GM19395 (cell line): Measurements from ENCODE around the gene CYP2R1.

ENCODE experiments used
- ATAC-seq: cut with Tn5 transposase; IDR thresholded peaks from one replicate; pipeline ENCODE4 v1.9.1; 2021; ENCODE audit warnings: mild to moderate bottlenecking, moderate library complexity; ENCODE audit not compliant: unreplicated experiment

Gene CYP2R1, protein sequence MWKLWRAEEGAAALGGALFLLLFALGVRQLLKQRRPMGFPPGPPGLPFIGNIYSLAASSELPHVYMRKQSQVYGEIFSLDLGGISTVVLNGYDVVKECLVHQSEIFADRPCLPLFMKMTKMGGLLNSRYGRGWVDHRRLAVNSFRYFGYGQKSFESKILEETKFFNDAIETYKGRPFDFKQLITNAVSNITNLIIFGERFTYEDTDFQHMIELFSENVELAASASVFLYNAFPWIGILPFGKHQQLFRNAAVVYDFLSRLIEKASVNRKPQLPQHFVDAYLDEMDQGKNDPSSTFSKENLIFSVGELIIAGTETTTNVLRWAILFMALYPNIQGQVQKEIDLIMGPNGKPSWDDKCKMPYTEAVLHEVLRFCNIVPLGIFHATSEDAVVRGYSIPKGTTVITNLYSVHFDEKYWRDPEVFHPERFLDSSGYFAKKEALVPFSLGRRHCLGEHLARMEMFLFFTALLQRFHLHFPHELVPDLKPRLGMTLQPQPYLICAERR

DNA sequence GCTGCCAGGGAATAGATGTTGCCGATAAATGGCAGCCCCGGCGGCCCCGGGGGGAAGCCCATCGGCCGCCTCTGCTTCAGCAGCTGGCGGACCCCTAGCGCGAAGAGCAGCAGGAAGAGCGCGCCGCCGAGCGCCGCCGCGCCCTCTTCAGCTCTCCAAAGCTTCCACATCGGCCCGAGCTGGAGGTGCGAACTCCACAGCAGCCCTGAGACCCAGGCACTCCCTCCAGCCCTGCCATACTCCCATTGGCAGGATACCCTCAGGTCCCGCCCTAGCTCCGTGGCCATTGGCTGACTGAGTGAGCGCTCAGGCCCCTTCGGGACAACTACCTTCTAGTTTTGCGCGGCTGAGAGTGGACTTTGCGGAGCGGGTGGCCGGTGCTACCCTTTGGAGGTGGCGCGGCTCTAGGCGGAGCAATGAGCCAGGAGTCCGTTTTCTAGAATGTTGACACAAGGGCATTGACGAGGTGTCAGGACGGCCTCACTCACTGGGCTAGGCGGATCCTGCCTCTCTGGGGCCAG is at the start of gene CYP2R1:
TSS of gene CYP2R1 (minus strand) at position 196 of the 521 bp plus-strand sequence. CDS start at position 170, 26 bp downstream.
- peak; percentile 96 for ATAC-seq

DNA sequence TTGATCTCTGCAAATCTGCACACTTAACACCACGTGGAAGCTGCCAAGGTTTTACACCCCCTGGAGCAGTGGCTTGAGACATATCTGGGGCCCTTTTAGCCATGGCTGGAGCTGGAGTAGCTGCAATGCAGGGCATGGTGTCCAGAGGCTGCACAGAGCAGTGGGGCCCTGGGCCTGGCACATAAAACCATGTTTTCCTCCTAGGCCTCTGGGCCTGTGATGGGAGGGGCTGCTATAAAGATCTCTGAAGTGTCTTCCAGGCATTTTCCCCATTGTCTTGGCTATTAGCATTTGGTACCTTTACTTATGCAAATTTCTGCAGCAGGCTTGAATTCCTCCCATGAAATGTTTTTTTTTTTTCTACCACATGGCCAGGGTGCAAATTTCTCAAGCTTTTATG is 46.9 kb upstream of the CYP2R1 start:
- ATAC-seq, result no peak

DNA sequence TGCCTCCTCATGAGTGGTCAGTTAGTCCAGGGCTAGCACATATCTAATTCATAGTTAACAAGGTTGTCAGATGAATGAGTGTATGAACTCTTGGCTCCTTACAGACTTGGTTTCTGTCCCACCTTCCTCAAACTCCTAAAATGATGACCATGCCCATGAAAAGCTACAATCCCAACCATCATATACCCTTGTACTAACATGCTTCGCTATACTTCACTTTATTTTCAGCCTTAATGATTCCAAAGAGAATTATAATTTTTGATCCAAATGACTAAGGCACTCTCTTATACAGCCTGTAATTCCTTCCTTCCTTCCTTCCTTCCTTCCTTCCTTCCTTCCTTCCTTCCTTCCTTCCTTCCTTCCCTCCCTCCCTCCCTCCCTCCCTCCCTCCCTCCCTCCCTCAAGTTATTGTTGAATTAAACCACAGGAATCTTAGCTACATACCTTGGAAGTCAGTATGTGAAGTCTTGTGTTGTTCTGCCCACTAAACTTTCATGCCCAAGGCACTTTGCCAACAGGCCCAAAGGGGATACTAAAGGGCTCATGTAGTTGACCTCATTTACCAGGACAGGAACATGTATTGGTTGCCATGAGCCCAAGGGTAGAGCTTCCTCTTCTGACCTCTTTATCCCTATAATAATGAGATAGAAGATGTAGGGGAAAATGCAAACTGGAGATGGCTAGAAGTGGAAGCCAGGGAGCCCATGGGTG is 42.8 kb upstream of the CYP2R1 start:
- ATAC-seq, result no peak

DNA sequence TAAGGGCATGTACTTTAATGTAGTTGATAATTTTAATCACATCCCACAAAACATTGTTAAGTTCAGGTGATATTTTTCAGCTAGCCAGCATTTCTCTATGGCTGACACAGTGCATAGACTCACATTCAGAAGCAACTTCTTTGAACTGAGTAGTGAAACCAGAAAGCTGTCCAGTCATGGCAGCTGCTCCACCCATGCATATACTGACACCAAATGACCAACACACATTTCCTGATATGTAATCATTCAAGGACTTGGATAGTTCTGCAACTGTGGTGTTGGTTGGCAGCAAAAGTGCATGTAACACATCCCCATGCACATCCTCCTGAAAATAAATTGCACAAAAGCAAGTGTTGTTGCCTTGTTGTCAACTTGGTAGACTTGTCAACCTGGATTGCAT is 40.4 kb upstream of the CYP2R1 start:
- ATAC-seq, result no peak

DNA sequence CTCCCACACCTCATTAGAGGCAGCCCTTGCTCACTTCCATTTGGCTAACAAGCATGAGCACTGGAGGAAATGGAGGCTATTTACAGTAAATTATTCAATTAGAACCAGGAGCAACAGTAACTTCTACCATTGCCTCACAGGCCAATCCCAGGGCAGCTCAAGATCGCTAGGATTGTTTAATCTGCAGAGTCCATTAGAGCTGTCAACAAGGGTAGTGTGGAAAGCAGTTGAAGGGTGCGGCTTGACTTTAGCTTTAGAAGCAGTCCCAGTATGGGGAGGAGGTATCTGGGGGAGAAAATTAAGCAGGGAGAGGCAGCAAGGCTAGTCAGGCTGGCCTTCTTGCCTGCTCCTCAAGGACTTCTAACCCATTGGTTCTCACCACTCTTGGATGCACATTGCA is 38.3 kb upstream of the CYP2R1 start:
- ATAC-seq, result no peak

DNA sequence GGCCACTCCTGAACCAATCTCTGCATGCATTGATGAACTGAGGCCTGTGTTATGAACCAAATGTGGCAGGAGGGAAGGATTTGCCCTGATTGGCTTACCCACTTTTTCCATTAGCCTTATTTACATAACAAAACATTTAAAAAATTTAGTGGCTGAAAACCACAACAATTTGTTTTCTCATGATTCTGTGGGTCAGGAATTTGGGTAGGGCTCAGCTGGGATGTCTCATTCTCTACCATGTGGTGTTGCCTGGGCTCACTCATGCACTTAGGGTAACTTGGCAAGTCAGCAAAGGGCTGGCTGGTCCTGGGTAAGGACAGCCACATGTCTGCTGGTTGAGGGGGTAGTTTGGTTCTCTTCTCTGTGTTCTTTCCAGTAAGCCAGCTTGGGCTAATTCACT is 35.1 kb upstream of the CYP2R1 start:
- ATAC-seq, result no peak

DNA sequence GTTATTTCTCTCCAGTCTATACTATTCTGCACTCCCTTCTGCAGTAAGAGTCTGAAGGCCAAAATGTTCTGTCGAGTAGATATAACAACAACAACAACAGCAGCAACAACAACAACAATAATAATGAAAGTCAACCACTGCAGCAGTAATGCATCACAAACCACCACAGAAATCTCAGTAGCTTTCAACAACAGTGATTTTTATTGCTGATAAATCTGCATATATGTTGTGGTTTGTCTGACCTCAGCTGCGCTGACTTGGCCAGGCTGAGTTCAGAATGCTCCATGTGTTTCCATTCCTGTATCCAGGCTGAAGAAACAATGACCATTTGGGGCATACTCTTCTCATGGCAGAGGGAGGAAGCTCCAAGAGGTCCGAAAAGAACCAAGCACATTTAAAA is 32.3 kb upstream of the CYP2R1 start:
- no peak for ATAC-seq

DNA sequence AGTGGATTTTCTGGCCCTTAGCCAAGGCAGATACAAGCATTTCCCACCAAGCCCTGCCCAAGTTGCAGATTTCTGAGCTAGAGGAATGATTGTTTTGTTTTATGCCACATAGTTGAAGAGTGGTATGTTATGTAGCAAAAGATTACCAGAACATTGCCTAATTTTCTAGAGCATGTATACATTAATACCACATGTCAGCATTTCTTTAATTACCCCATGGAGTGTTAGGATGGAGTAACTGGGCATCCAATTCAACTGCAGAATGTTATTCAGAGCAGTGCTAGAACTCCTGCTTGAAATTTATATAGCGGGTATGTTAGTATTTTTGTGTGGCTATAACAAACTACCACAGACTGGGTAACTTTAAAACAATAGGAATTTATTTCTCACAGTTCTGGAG is 24.4 kb upstream of the CYP2R1 start:
- ATAC-seq, result no peak

DNA sequence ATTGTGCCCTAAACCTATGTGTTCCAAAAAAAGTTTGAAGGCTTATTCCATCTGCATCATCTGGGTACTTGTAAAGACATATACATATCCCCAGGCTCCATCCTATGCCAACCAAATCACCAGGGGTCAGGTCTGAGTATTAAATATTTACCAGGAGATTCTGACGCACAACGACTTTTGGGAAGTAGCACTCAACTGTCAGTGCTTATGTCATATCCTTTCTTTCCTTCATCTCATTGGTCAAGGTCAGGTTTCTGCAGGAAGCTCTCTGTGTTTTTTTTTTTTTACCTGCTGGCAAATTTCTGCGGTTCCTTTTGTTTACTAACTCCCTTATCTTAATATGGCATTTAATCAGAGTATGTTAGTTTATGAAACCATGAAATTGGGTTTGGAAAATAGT is 22.5 kb upstream of the CYP2R1 start:
- no peak for ATAC-seq

DNA sequence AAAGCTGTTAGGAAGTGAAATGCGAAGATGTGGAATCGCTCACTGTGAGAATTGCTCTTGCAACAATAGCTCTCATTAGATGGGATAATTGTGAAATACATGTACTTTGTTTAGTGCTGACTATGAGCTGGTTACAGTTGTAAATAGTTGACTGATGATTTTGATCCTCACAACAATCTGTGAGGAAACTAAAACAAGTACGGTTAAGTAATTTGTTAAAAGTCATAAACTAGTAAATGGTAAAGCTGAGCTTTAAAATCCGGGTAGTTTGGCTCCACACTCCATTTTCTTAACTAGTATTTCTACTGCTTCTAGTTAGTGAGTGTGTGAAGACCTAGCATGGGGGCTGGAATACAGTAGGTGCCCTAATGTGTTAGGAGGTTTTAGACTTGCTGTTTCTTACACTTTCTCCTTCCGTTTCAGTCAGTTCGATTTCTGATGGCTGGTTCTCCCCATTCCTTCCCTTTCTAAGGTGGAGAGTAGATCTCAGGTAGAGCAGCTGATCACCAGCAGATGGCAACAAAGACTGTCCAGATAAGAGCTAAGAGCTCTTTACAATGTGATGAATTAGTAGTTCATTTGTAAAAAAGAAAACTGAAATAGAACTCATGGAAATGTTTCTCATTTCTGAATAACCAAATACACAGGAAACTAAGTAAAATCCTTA is 16.3 kb upstream of the CYP2R1 start:
- no peak for ATAC-seq

DNA sequence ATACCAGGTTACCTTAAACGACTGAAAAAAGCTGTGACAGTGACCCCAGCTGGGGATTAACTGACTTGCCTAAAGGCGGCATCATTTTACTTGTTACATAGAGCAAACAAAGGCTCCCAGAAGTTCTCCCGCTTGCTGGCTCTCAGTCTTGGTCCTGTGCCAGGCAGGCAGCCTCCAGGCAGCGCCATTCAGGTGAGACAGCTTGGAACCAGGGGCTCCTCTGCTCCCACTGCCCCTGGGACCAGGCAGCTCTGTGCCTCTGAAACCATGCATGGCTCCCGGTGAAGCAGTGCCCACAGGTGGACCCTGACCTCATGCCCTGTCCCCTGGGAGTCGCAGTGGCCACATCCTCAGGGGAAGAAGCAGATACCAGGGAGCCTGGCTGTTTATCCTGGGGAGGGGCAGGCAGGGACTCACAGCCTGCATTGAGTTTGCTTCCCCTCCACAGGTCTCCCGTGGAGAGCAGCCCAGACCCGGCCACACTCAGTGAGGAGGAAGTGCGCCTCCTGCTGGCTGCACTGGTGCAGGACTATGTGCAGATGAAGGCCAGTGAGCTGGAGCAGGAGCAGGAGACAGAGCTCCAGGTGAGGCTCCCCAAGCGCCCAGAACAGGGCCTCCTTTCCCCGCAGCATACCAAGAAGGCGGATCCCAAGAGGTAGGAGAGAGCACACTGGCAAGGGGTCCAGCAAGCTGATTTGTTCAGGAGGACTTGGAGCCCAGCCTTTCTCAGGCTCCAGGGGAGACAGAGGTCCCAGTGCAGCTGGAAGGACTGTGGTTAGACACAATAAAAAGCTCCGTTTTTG is 15.6 kb upstream of the CYP2R1 start:
- ATAC-seq, result peak; percentile 58

DNA sequence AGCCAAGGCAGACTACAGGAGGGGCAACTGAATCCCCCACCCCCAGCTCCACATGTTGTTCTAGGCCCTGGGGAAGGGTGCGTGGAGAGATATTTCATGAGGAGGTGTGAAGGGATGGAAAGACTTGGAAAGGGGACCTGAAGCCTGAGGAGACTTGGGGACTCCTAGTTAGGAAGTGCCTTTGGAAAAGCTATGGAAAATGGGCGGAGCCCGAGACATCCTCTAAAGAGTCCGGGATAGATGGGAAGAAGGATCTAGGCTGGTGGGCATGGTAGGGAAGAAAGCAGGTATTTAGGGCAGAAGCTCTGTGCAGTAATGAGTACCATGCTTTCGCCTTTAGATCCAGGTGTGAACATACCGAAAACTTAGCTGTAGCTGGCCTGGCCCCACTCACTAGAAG is 15.0 kb upstream of the CYP2R1 start:
- no peak for ATAC-seq

DNA sequence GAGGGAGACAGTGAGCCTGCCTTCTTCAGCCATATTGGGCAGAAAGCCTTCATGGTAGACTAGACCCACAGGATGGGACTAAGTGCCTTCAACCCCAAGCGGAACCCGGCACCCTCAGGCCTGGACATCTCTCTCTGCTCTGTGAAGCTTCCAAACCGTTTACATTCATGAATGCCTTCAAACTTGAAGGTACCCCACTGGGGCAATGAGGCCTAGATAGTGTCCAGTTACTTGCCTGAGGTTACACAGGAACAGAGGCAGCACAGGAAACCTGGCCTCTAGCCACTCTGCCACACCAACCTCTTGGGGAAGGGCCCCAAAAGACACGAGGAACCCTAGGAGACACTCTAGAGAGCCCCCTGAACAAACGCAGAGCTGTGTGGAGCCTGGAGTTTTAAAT is 14.5 kb upstream of the CYP2R1 start:
- ATAC-seq, result no peak

DNA sequence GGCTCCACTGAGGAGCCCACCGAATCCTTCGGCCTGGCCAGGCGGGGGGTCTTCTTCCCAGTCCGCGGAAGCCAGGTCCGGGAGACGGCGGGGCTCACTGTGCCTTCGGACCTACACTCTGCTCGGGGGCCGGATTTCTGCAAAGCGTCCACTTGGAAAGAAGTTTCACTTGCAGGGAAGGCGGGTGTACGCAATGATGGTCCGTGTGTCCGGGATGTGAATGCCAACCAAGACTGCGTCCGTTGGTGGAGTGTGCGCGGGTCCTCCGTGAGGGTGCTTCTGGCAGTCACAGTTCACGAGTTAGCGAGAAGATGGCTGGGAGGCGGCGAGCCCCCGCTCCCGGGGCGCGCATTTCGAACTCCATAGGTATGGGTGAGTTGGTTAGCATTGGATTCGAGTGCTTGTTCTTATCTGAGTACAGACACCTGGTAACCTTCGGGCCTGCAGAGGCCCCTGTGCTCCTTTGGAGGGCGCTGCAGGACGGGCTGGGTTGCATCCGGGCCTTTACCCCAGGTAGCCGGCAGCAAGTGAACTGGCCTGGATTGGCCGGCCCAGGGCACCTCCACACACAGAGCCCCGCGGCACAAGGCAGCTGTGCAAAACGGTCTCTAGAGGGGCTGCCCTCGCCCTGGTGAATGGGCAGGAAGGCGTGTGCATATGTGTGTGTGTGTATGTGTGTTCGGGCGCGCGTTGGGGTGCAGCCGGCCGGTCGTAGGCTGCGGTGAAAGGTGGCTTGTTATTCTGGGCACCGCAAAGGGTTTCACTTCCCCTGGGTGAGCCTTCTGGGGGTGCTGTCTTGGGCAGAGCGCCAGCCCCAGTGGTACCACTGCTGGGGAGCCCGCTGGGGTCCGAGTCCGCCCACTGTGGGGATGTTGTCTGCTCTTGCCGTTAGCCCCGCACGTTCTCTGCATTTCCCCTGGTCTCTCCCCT is 13.3 kb upstream of the CYP2R1 start:
- peak; percentile 59 for ATAC-seq

DNA sequence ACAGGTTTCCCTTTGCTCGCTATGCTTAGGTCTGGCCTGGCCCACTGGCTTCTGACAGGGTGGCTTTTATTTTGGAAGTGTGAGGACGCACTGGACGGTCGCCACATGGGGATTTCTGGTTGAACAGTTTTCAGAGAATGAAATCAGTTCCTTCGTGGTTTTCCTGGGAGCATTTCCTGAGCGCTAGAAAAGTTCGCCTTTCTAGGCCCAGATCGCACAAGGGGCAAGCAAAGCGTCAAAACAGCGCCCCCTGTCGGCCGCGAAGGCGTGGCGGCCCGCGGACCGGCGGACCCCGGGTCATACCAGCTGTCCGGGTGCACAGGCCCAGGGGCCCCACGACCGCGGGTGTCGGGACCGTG is 12.7 kb upstream of the CYP2R1 start:
- ATAC-seq, result peak; percentile 53

DNA sequence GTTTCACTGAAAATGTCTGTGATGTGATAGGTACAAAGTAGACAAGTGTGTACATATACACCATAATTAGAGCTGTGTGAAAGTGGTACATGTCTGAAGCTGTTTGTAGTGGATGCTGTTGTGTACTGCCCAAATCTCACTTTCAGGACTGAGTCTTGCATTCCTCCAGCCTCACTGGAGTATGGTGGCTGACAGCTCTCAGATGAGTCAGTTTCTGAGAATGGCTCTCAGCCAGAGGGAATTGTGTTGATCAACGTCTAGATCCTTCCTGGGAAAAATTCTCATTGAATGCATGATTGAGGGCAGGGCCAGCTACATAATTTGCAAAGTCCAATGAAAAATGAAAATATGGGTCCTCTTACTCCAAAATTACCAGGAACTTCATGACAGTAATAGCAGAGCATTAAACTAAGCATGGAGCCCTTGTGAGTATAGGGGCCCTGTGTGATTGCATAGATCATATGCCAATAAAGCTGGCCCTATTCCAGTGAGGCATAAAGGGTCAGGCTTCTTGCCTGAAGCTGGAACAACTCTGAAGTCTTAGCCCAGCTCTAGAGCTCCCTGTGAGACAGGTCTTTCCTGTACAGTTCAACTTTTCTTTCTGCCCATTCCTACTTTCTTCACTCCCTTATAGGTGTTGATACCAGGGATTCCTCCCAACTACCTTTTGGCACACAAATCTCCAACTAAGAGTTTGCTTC is 10.8 kb upstream of the CYP2R1 start:
- ATAC-seq, result no peak

DNA sequence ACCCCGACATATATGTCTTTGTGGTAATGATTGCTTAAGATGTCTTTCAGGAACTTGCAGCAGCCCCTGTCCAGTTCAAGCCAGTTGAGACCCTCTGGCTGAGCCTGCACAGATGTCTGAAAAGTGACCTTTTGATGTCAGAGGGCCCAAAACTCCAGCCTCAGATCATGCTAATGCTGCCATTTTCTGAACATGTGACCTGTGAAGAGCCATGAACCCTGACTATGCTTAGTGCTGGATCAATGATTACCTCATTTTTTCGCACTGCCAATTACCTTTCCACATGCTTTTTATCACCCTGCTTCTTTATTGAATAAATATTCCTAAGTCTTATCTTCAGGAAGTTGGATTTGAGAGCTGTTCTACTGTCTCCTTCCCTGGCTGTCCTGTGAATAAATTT is 6.9 kb upstream of the CYP2R1 start:
- no peak for ATAC-seq

DNA sequence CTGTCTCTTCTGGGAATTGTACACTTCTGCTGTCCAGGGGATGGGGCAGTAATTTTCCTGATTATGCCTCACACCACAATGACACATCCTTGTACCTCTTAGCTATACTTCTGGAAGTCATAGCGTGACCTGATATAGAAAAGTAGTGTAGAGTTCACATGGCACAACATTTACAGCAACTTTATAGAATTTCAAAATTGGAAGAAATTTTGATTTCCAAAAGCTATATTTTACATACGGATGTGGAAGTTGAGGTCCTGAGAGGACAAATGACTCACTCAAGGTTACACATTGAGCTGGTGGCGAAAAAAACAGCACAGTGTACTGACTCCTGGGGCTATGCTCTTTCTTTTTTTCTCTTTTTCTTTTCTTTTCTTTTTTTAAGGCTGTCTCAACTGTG is 6.3 kb upstream of the CYP2R1 start:
- no peak for ATAC-seq
